HepG2 (cell line): Measurements from ENCODE around the gene NEU1. TPM values are rescaled to one million over a fixed set of nuclear protein-coding genes. Genes with fewer than 3 reads are reported as not detected.
A peak's percentile ranks its signal among the peaks of the same experiment; 100 is the strongest.

ENCODE experiments used
- AKAP8 ChIP-seq: sonication (generic); formaldehyde crosslinking; IDR thresholded peaks from 2 replicates; pipeline ENCODE4 v1.5.1; 2020; ENCODE audit warnings: mild to moderate bottlenecking, missing genetic modification reagents
- ERF ChIP-seq: IDR thresholded peaks from 2 replicates; pipeline ENCODE4 v1.6.1; 2018; ENCODE audit warnings: missing biosample characterization, missing genetic modification reagents
- GMEB1 ChIP-seq: sonication (generic); formaldehyde crosslinking; IDR thresholded peaks from 2 replicates; pipeline ENCODE4 v1.5.1; 2020; ENCODE audit warnings: missing genetic modification reagents, mild to moderate bottlenecking, borderline replicate concordance
- NR0B2 ChIP-seq: sonication (generic); formaldehyde crosslinking; IDR thresholded peaks from 2 replicates; pipeline ENCODE4 v1.4.0; 2020; ENCODE audit warnings: mild to moderate bottlenecking, missing genetic modification reagents
- NR1H2 ChIP-seq: sonication (generic); formaldehyde crosslinking; IDR thresholded peaks from 2 replicates; pipeline ENCODE4 v1.8.1; 2022; ENCODE audit warnings: low read depth, missing genetic modification reagents, borderline replicate concordance
- RBAK ChIP-seq: sonication (generic); formaldehyde crosslinking; IDR thresholded peaks from 2 replicates; pipeline ENCODE4 v1.5.1; 2020; ENCODE audit warnings: mild to moderate bottlenecking, missing genetic modification reagents
- TEF ChIP-seq: sonication (generic); formaldehyde crosslinking; IDR thresholded peaks from 2 replicates; pipeline ENCODE4 v1.5.0; 2020; ENCODE audit warnings: missing genetic modification reagents
- ZNF33B ChIP-seq: sonication (generic); formaldehyde crosslinking; IDR thresholded peaks from 2 replicates; pipeline ENCODE4 v1.5.1; 2020; ENCODE audit warnings: mild to moderate bottlenecking, missing genetic modification reagents
- ZNF362 ChIP-seq: sonication (generic); formaldehyde crosslinking; IDR thresholded peaks from 2 replicates; pipeline ENCODE4 v1.4.0; 2020; ENCODE audit warnings: missing genetic modification reagents, mild to moderate bottlenecking, borderline replicate concordance
- ZNF460 ChIP-seq: sonication (generic); formaldehyde crosslinking; IDR thresholded peaks from 2 replicates; pipeline ENCODE4 v1.5.1; 2020; ENCODE audit warnings: missing genetic modification reagents, mild to moderate bottlenecking, borderline replicate concordance
- ZNF687 ChIP-seq: sonication (generic); formaldehyde crosslinking; IDR thresholded peaks from 2 replicates; pipeline ENCODE4 v1.5.1; 2020; ENCODE audit warnings: mild to moderate bottlenecking, missing genetic modification reagents, moderate library complexity
- ZSCAN5A ChIP-seq: sonication (generic); formaldehyde crosslinking; IDR thresholded peaks from 2 replicates; pipeline ENCODE4 v1.8.0; 2022; ENCODE audit warnings: mild to moderate bottlenecking, missing genetic modification reagents, borderline replicate concordance
- ZUFSP ChIP-seq: sonication (generic); formaldehyde crosslinking; IDR thresholded peaks from 2 replicates; pipeline ENCODE4 v1.9.0; 2021; ENCODE audit warnings: missing genetic modification reagents, mild to moderate bottlenecking, borderline replicate concordance
- polyA plus RNA-seq, 8 experiments: library from polyadenylated mRNA; depleted of rRNA in 3 of 8; stranded (reverse) in 7 of 8; unstranded in 1 of 8; fragments of >200 nt; fragmentation: Illumina TruSeq in 4 of 8; extraction: Trizol in 4 of 8; gene quantifications; 2 replicates each; pipeline versions ENCODE4 v1.2.1 to v1.2.3, GENCODE V29; 2011 to 2016; ENCODE audit warnings: low read depth in 4 of 8, missing spikeins in 1 of 8, mixed read lengths in 1 of 8; ENCODE audit not compliant: insufficient read depth in 1 of 8
- total RNA-seq, 5 experiments: library from RNA; depleted of rRNA; stranded (reverse); fragments of >200 nt; fragmentation: Illumina TruSeq; extraction: Trizol; gene quantifications; 2 replicates each; pipeline ENCODE4 v1.2.3, GENCODE V29; 2016; ENCODE audit warnings: low read depth in 1 of 5

NEU1 gene
- total and polyA plus RNA-seq, 2 of the 13 experiments (the other 11 are each of a cell fraction or from before 2014, with no cell fraction given) = 215 to 297 TPM

- TF ChIP-seq TEF (no peak), ERF (CRISPR knock-in tag) (peak; percentile 74), ZNF362 (CRISPR knock-in tag) (peak; percentile 19; the same call in 1 of the 2 replicates), NR0B2 (peak; percentile 38; the same call in 1 of the 2 replicates), AKAP8 (no peak; the same call in none of the 2 replicates), ZNF687 (CRISPR knock-in tag) (peak; percentile 82), GMEB1 (peak; percentile 61; the same call in 1 of the 2 replicates), RBAK (CRISPR knock-in tag) (0 out of 2 replicates have a peak, but pooled peaks have one; percentile 64), ZUFSP (CRISPR knock-in tag) (no peak), ZSCAN5A (peak; percentile 61), NR1H2 (CRISPR knock-in tag) (no peak), ZNF460 (CRISPR knock-in tag) (no peak; the same call in 1 of the 2 replicates), ZNF33B (CRISPR knock-in tag) (no peak)
Measured at GRCh38 chr6:31865205-31866118, 2.8 kb upstream of the NEU1 start (continued).
